Keratinocyte (primary cell): ENCODE data around the gene APEX2. TPM values are rescaled to one million over a fixed set of nuclear protein-coding genes. Genes with fewer than 3 reads are reported as not detected.

Experiments used
- DNase-seq: peaks from one replicate; pipeline ENCODE4 v3.0.0-alpha.2; 2011; ENCODE audit warnings: low read depth, missing footprints, low spot score
- FAIRE-seq: peaks from 2 replicates; lab custom pipeline; 2011; peaks lifted over from hg19 to GRCh38; lab: Jason Lieb, UNC
- H2AFZ ChIP-seq: 2 replicates; pipeline ENCODE4 v1.6.0; 2012; ENCODE audit warnings: low read length, control low read depth, inconsistent platforms; ENCODE audit not compliant: control insufficient read depth
- H3K27ac ChIP-seq: 2 replicates; pipeline ENCODE4 v1.5.1; 2011; ENCODE audit warnings: low read length; ENCODE audit not compliant: control insufficient read depth, insufficient read depth
- H3K27me3 ChIP-seq: 3 replicates; pipeline ENCODE4 v1.6.0; 2011; ENCODE audit warnings: low read length; ENCODE audit not compliant: control insufficient read depth, insufficient read depth; ENCODE audit errors: extremely low read depth
- H3K36me3 ChIP-seq, 2 experiments: 2 replicates in 1 of 2; 3 replicates in 1 of 2; pipeline ENCODE4 v1.5.1; 2011; ENCODE audit warnings: low read length in 2 of 2, mild to moderate bottlenecking in 1 of 2; ENCODE audit not compliant: control insufficient read depth in 2 of 2, insufficient read depth in 2 of 2; ENCODE audit errors: extremely low read depth in 1 of 2
- H3K4me1 ChIP-seq: 3 replicates; pipeline ENCODE4 v1.5.1; 2011; ENCODE audit warnings: low read length; ENCODE audit not compliant: control insufficient read depth, insufficient read depth; ENCODE audit errors: extremely low read depth
- H3K4me2 ChIP-seq: 3 replicates; pipeline ENCODE4 v1.6.0; 2011; ENCODE audit warnings: low read depth, low read length; ENCODE audit not compliant: control insufficient read depth, insufficient read depth; ENCODE audit errors: extremely low read depth
- H3K4me3 ChIP-seq, 3 experiments: fragments of 200-600 bp in 1 of 3; sonication (generic) in 1 of 3; 2 replicates in 2 of 3; 3 replicates in 1 of 3; pipeline ENCODE4 v1.5.1; 2011 to 2016; ENCODE audit warnings: low read length in 3 of 3, mild to moderate bottlenecking in 3 of 3, control low read depth in 2 of 3, inconsistent platforms in 1 of 3, low read depth in 1 of 3, mixed read lengths in 1 of 3, mixed run types in 1 of 3, moderate library complexity in 1 of 3; ENCODE audit not compliant: control insufficient read depth in 2 of 3, insufficient read depth in 2 of 3; ENCODE audit errors: extremely low read depth in 1 of 3
- H3K79me2 ChIP-seq: 2 replicates; pipeline ENCODE4 v1.6.0; 2012; ENCODE audit warnings: low read length; ENCODE audit not compliant: control insufficient read depth, insufficient read depth
- H3K9ac ChIP-seq: 3 replicates; pipeline ENCODE4 v1.6.0; 2011; ENCODE audit warnings: low read length; ENCODE audit not compliant: control insufficient read depth, insufficient read depth; ENCODE audit errors: extremely low read depth
- H3K9me1 ChIP-seq: 3 replicates; pipeline ENCODE4 v1.6.0; 2011; ENCODE audit warnings: low read length; ENCODE audit not compliant: control insufficient read depth, insufficient read depth; ENCODE audit errors: extremely low read depth
- H3K9me3 ChIP-seq: 2 replicates; pipeline ENCODE4 v1.5.1; 2012; ENCODE audit warnings: low read depth, low read length; ENCODE audit not compliant: control insufficient read depth
- H4K20me1 ChIP-seq: 3 replicates; pipeline ENCODE4 v1.6.0; 2011; ENCODE audit warnings: low read length; ENCODE audit not compliant: control insufficient read depth, insufficient read depth; ENCODE audit errors: extremely low read depth
- EZH2 ChIP-seq: IDR thresholded peaks from one replicate; pipeline ENCODE4 v1.6.1; 2012; ENCODE audit warnings: inconsistent platforms, mild to moderate bottlenecking, low read length, moderate library complexity
- dilution Hi-C: fragments of 300-500 bp; cut with MboI; formaldehyde crosslinking; loops from one replicate; pipeline ENCODE4 v1.7.0; 2020; ENCODE audit warnings: low sequenced_read_pairs; ENCODE audit not compliant: extremely low pct_ligation_motif_present
- polyA plus RNA-seq, 5 experiments: library from polyadenylated mRNA; depleted of rRNA in 3 of 5; stranded (reverse) in 3 of 5; stranded (forward) in 1 of 5; unstranded in 1 of 5; fragments of >200 nt; gene quantifications; 1 replicate in 1 of 5; 2 replicates in 3 of 5; 3 replicates in 1 of 5; pipeline versions ENCODE4 v1.2.1 to v1.2.3, GENCODE V29; 2011 to 2012; ENCODE audit warnings: missing spikeins in 2 of 5, low read depth in 1 of 5, low replicate concordance in 1 of 5
- TF ChIP-seq, protein P1 (sequence below), 3 experiments: IDR thresholded peaks in 1 of 3; conservative IDR thresholded peaks in 1 of 3; optimal IDR thresholded peaks in 1 of 3; 2 replicates in 2 of 3; 3 replicates in 1 of 3; pipeline versions ENCODE3 to v1.5.1; 2011; ENCODE audit warnings: low read length in 3 of 3, mild to moderate bottlenecking in 3 of 3, moderate library complexity in 2 of 3, control low read depth in 1 of 3, inconsistent platforms in 1 of 3; ENCODE audit not compliant: insufficient read depth in 2 of 3; ENCODE audit errors: extremely low read depth in 1 of 3

The APEX2 gene
- polyA plus RNA-seq, 1 donor (not counting 4 experiments of a cell fraction or from before 2014, with no cell fraction given): 29.0 TPM

DNA sequence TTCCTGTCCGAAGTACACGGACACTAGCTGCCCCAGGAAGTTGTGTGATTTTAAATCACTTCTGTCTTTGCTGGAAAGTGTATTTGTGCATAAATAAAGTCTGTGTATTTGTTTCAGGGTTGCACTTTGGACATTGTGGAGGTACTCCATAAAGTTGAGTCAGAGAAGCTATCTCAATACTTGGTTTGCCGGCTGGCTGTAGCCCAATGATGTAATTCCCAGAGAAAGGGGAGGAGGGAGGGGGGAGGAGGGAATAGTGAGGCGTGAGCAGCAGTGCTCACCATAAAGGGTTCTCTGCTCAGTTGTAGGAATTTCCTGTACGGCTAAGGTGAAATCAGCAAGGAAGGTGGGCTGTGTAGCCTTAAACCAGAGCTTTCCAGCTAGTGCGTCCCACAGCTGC is 7.5 kb downstream of the APEX2 start:
- FAIRE-seq: no peak

DNA sequence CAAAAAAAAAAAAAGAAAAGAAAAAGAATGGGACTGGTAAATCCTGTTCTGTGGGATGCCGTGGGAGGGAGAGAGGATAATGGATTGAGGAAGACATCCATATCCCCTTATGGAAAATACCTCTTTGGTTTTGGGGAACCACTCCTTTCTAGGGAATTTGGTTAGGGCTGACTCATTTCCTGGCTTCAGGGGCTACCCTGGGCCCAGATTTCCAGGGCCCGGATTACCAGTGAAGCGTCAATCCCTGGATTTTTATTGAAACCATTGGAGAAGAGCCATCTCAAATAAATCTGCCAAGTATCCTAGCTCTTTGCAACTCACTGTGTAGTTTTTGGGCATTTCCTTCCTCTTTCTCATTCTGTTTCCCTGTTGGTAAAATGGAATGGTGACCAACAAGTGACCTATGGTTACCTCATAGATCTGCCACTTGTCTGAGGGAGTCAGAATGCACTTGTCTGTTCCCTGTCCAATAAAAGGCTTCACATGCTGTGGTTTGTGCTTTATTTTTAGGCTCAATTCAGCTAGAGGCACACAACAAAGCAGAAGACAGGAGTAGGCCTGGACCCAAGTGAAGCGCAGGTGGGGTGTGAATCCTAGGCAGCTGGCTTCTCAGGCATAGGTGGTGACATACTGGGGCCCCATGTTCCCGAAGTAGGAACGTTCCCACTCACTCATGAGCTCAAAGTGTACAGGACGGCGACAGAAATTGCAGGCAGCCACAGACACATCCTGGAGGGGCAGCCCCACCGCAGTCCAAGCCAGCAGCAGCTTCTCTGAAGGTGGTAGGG is 8.6 kb downstream of the APEX2 start:
- H3K4me2 ChIP-seq: peak overlapping the region; percentile 25
- TF ChIP-seq, protein P1, sequence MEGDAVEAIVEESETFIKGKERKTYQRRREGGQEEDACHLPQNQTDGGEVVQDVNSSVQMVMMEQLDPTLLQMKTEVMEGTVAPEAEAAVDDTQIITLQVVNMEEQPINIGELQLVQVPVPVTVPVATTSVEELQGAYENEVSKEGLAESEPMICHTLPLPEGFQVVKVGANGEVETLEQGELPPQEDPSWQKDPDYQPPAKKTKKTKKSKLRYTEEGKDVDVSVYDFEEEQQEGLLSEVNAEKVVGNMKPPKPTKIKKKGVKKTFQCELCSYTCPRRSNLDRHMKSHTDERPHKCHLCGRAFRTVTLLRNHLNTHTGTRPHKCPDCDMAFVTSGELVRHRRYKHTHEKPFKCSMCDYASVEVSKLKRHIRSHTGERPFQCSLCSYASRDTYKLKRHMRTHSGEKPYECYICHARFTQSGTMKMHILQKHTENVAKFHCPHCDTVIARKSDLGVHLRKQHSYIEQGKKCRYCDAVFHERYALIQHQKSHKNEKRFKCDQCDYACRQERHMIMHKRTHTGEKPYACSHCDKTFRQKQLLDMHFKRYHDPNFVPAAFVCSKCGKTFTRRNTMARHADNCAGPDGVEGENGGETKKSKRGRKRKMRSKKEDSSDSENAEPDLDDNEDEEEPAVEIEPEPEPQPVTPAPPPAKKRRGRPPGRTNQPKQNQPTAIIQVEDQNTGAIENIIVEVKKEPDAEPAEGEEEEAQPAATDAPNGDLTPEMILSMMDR (optimal IDR thresholded peaks at IDR 0.05 in 1 of 3, IDR thresholded peaks at IDR 0.05 in 1 of 3, conservative IDR thresholded peaks at IDR 0.05 in 1 of 3; ENCODE audit: extremely low read depth in 1 of 3, insufficient read depth in 2 of 3, low read length in 3 of 3): no peak
- no peak for TF ChIP-seq EZH2
- peak; percentile 67 for FAIRE-seq

More for the DNA sequence above, 7.5 kb downstream of the APEX2 start:
- H3K9me1 ChIP-seq: no peaks in the 10 kb centered on the region
- H2AFZ ChIP-seq: no peak overlapping the region
- DNase-seq: no peak
- H3K79me2 ChIP-seq: peaks cover under 1% of the 10 kb centered on the region
- H3K36me3 ChIP-seq: peaks cover 2 to 13% of the 10 kb centered on the region in 2 experiments
- no peak overlapping the region for H3K9ac ChIP-seq
- peak overlapping the region; percentile 17 for H3K4me2 ChIP-seq
- H3K4me1 ChIP-seq: peaks cover 28% of the 10 kb centered on the region
- TF ChIP-seq EZH2: no peak
- TF ChIP-seq, protein P1 (optimal IDR thresholded peaks at IDR 0.05 in 1 of 3, IDR thresholded peaks at IDR 0.05 in 1 of 3, conservative IDR thresholded peaks at IDR 0.05 in 1 of 3; ENCODE audit: extremely low read depth in 1 of 3, insufficient read depth in 2 of 3, low read length in 3 of 3): no peak
- dilution Hi-C loops: no loop called here
- peak overlapping the region; percentile 64 for H3K27ac ChIP-seq
- H3K9me3 ChIP-seq: no peaks in the 10 kb centered on the region
- no peak overlapping the region for H3K4me3 ChIP-seq
- no peaks in the 10 kb centered on the region for H3K27me3 ChIP-seq
- no peaks in the 10 kb centered on the region for H4K20me1 ChIP-seq

More for the DNA sequence above, 8.6 kb downstream of the APEX2 start:
- H3K4me1 ChIP-seq: peaks cover 28% of the 10 kb centered on the region
- H3K9ac ChIP-seq: no peak overlapping the region
- DNase-seq: no peak
- H3K9me3 ChIP-seq: no peaks in the 10 kb centered on the region
- H4K20me1 ChIP-seq: no peaks in the 10 kb centered on the region
- H3K9me1 ChIP-seq: no peaks in the 10 kb centered on the region
- H3K4me3 ChIP-seq: no peak overlapping the region
- H3K79me2 ChIP-seq: no peaks in the 10 kb centered on the region
- peak overlapping the region; percentile 39 for H3K27ac ChIP-seq
- H3K36me3 ChIP-seq: peaks cover 0 to 13% of the 10 kb centered on the region in 2 experiments
- H2AFZ ChIP-seq: no peak overlapping the region
- dilution Hi-C loops: no loop called here
- H3K27me3 ChIP-seq: no peaks in the 10 kb centered on the region
